Endothelial cell of umbilical vein (primary cell): ENCODE measurements around the gene DUSP16. TPM values are rescaled to one million over a fixed set of nuclear protein-coding genes. Genes with fewer than 3 reads are reported as not detected.

Source experiments
- BruUV-seq: library from RNA; stranded (reverse); fragments of 400-500 nt; replicated peaks from 2 replicates; lab custom pipeline; 2021; lab: Mats Ljungman, UMichigan
- CTCF ChIA-PET: fragments of 300-600, 350-600 bp; sonication (Branson Sonifier 250); formaldehyde crosslinking; loops from one replicate; lab custom pipeline; 2021; ENCODE audit warnings: antibody characterized with exemption, inconsistent platforms; lab: Charles Lee
- POLR2A ChIA-PET: fragments of 300-600, 350-600 bp; sonication (Branson Sonifier 250); formaldehyde crosslinking; loops from one replicate; lab custom pipeline; 2021; ENCODE audit warnings: antibody characterized with exemption, inconsistent platforms; lab: Charles Lee
- DNase-seq: peaks from one replicate; pipeline ENCODE4 v3.0.0-alpha.2; 2011; ENCODE audit warnings: low read depth, low spot score
- FAIRE-seq: peaks from 2 replicates; lab custom pipeline; 2011; peaks lifted over from hg19 to GRCh38; lab: Jason Lieb, UNC
- H2AFZ ChIP-seq: 2 replicates; pipeline ENCODE4 v1.6.0; 2012; ENCODE audit warnings: low read depth, low read length, control low read depth, inconsistent platforms
- H3K27ac ChIP-seq: 2 replicates; pipeline ENCODE4 v1.5.1; 2011; ENCODE audit warnings: low read depth, mild to moderate bottlenecking, control low read depth, low read length, moderate library complexity; ENCODE audit not compliant: insufficient read depth
- H3K27me3 ChIP-seq, 2 experiments: 2 replicates each; pipeline versions ENCODE4 v1.6.0 to v1.6.1; 2011; ENCODE audit warnings: low read length in 2 of 2, mixed read lengths in 1 of 2; ENCODE audit not compliant: control insufficient read depth in 2 of 2, insufficient read depth in 2 of 2
- H3K36me3 ChIP-seq, 2 experiments: 2 replicates in 1 of 2; 3 replicates in 1 of 2; pipeline ENCODE4 v1.5.1; 2011; ENCODE audit warnings: low read length in 2 of 2, mild to moderate bottlenecking in 1 of 2, moderate library complexity in 1 of 2; ENCODE audit not compliant: control insufficient read depth in 2 of 2, insufficient read depth in 2 of 2; ENCODE audit errors: extremely low read depth in 1 of 2
- H3K4me1 ChIP-seq: 3 replicates; pipeline ENCODE4 v1.5.1; 2011; ENCODE audit warnings: mild to moderate bottlenecking, low read length; ENCODE audit not compliant: control insufficient read depth, insufficient read depth; ENCODE audit errors: extremely low read depth
- H3K4me2 ChIP-seq: 2 replicates; pipeline ENCODE4 v1.6.1; 2011; ENCODE audit warnings: low read length, control low read depth, mixed read lengths; ENCODE audit not compliant: insufficient read depth
- H3K4me3 ChIP-seq, 3 experiments: fragments of 200-600 bp in 1 of 3; sonication (generic), shearing (Covaris generic) in 1 of 3; replicated peaks in 1 of 3; 2 replicates each; pipeline ENCODE4 v1.5.1; 2011 to 2016; ENCODE audit warnings: control low read depth in 3 of 3, low read length in 3 of 3, mild to moderate bottlenecking in 2 of 3, inconsistent platforms in 1 of 3, low read depth in 1 of 3, moderate library complexity in 1 of 3; ENCODE audit not compliant: insufficient read depth in 1 of 3
- H3K79me2 ChIP-seq: 2 replicates; pipeline ENCODE4 v1.6.0; 2012; ENCODE audit warnings: low read length, inconsistent platforms; ENCODE audit not compliant: control insufficient read depth, insufficient read depth
- H3K9ac ChIP-seq: replicated peaks from 2 replicates; pipeline ENCODE3; 2011; ENCODE audit warnings: low read length, control low read depth; ENCODE audit not compliant: insufficient read depth; ENCODE audit errors: extremely low read depth
- H3K9me1 ChIP-seq: replicated peaks from 3 replicates; pipeline ENCODE4 v1.6.0; 2011; ENCODE audit warnings: mild to moderate bottlenecking, low read length; ENCODE audit not compliant: control insufficient read depth, insufficient read depth; ENCODE audit errors: extremely low read depth
- H3K9me3 ChIP-seq: replicated peaks from 2 replicates; pipeline ENCODE4 v1.5.1; 2012; ENCODE audit warnings: low read length, inconsistent platforms; ENCODE audit not compliant: control insufficient read depth, insufficient read depth
- H4K20me1 ChIP-seq: replicated peaks from 2 replicates; pipeline ENCODE3; 2011; ENCODE audit warnings: mild to moderate bottlenecking, low read length; ENCODE audit not compliant: control insufficient read depth, insufficient read depth; ENCODE audit errors: extremely low read depth
- CTCF ChIP-seq, 2 donors: IDR thresholded peaks; 1 replicate in 1 of 2; 2 replicates in 1 of 2; pipeline ENCODE4 v1.5.1; 2011; ENCODE audit warnings: low read length in 2 of 2, mild to moderate bottlenecking in 2 of 2, moderate library complexity in 2 of 2, control low read depth in 1 of 2, inconsistent platforms in 1 of 2, low read depth in 1 of 2; ENCODE audit not compliant: insufficient read depth in 1 of 2; ENCODE audit errors: extremely low read depth in 1 of 2
- EZH2 ChIP-seq: IDR thresholded peaks from 2 replicates; pipeline ENCODE4 v1.6.1; 2012; ENCODE audit warnings: borderline replicate concordance, low read depth, mild to moderate bottlenecking, moderate library complexity, low read length, inconsistent platforms; ENCODE audit not compliant: severe bottlenecking
- FOS ChIP-seq: IDR thresholded peaks from 2 replicates; pipeline ENCODE4 v1.6.1; 2011; ENCODE audit warnings: mild to moderate bottlenecking, low read length, moderate library complexity, borderline replicate concordance; ENCODE audit not compliant: insufficient read depth
- GATA2 ChIP-seq: IDR thresholded peaks from 2 replicates; pipeline ENCODE4 v1.7.0; 2011; ENCODE audit warnings: low read depth, mild to moderate bottlenecking, moderate library complexity, mixed read lengths, low read length; ENCODE audit not compliant: insufficient read length, insufficient read depth
- JUN ChIP-seq: IDR thresholded peaks from 2 replicates; pipeline ENCODE4 v1.6.1; 2011; ENCODE audit warnings: borderline replicate concordance, low read depth; ENCODE audit not compliant: insufficient read length, insufficient read depth
- MAX ChIP-seq: IDR thresholded peaks from 2 replicates; pipeline ENCODE4 v1.6.1; 2011; ENCODE audit not compliant: insufficient read depth, insufficient read length
- MYC ChIP-seq: IDR thresholded peaks from one replicate; pipeline ENCODE4 v1.6.1; 2011; ENCODE audit warnings: mild to moderate bottlenecking, low read depth, low read length
- POLR2A ChIP-seq: IDR thresholded peaks from 2 replicates; pipeline ENCODE4 v1.6.1; 2012; ENCODE audit warnings: low read depth, mild to moderate bottlenecking, control low read depth, low read length
- POLR2AphosphoS5 ChIP-seq: IDR thresholded peaks from 2 replicates; pipeline ENCODE4 v1.6.1; 2012; ENCODE audit warnings: low read depth, mild to moderate bottlenecking, control low read depth, low read length, moderate library complexity; ENCODE audit not compliant: insufficient read depth
- dilution Hi-C: fragments of 300-500 bp; cut with MboI; formaldehyde crosslinking; loops from one replicate; pipeline ENCODE4 v1.15.0; 2019; ENCODE audit warnings: low sequenced_read_pairs; ENCODE audit not compliant: extremely low pct_ligation_motif_present
- intact Hi-C: fragments of 100-400 bp; cut with micrococcal nuclease; formaldehyde crosslinking; loops from one replicate; pipeline ENCODE4 v1.10.0; 2022
- polyA plus RNA-seq, 4 experiments: library from polyadenylated mRNA; depleted of rRNA in 3 of 4; stranded (reverse) in 3 of 4; unstranded in 1 of 4; fragments of >200 nt; gene quantifications; 2 replicates each; pipeline versions ENCODE4 v1.2.1 to v1.2.3, GENCODE V29; 2011 to 2012; ENCODE audit warnings: missing spikeins in 1 of 4
- total RNA-seq: library from RNA; stranded (reverse); gene quantifications from 2 replicates; pipeline ENCODE4 v1.2.3, GENCODE V29; 2021

The DUSP16 gene
- total and polyA plus RNA-seq, 2 donors (not counting 3 experiments of a cell fraction or from before 2014, with no cell fraction given): 7.4 to 19.5 TPM

GRCh38 chr12:12447837-12448236, 114.8 kb downstream of the DUSP16 start:
- no peaks in the 10 kb centered on the region for H3K79me2 ChIP-seq
- no peak for FAIRE-seq
- POLR2A ChIA-PET: no interaction called here

More at GRCh38 chr12:12447837-12448236, 114.8 kb downstream of the DUSP16 start:
- no TSS peak for BruUV-seq
- no peak for TF ChIP-seq CTCF (IDR thresholded peaks at IDR 0.05; ENCODE audit: extremely low read depth in 1 of 2, insufficient read depth in 1 of 2, low read depth in 1 of 2, low read length in 2 of 2)
- TF ChIP-seq EZH2: no peak
- TF ChIP-seq JUN: no peak
- no peak for TF ChIP-seq MYC
- no peak for TF ChIP-seq GATA2
- no peak for TF ChIP-seq MAX
- no peak for TF ChIP-seq POLR2A
- TF ChIP-seq POLR2AphosphoS5: no peak
- no peak for TF ChIP-seq FOS
- Histone ChIP-seq H3K9ac (no peak overlapping the region), H4K20me1 (no peaks in the 10 kb centered on the region), H3K9me1 (no peaks in the 10 kb centered on the region), H3K4me1 (peaks cover 17% of the 10 kb centered on the region), H3K9me3 (no peaks in the 10 kb centered on the region), H2AFZ (no peak overlapping the region), H3K4me2 (no peak overlapping the region), H3K4me3 (no peak overlapping the region), H3K27me3 (no peaks in the 10 kb centered on the region), H3K27ac (no peak overlapping the region), H3K36me3 (no peaks in the 10 kb centered on the region)
- CTCF ChIA-PET: interaction anchor here (0.6 to 1.1 kb wide), 2 partner anchors 9 to 10 kb away, joined by 3 to 4 read pairs; no protein-coding TSS in a partner anchor
- no peak for DNase-seq
- dilution Hi-C loops: no loop called here
- intact Hi-C loops: no loop called here
